GM18519 (cell line): ENCODE measurements around the gene MRPS26.
"Not testable (repeated sequence)": the region's sequence is repeated elsewhere in the genome, so short reads cannot be mapped to it uniquely, and the experiment has no call there.

Experiments
- ATAC-seq: cut with Tn5 transposase; IDR thresholded peaks from one replicate; pipeline ENCODE4 v1.9.1; 2021; ENCODE audit warnings: mild to moderate bottlenecking, moderate library complexity; ENCODE audit not compliant: unreplicated experiment, low FRiP score

Gene MRPS26

DNA sequence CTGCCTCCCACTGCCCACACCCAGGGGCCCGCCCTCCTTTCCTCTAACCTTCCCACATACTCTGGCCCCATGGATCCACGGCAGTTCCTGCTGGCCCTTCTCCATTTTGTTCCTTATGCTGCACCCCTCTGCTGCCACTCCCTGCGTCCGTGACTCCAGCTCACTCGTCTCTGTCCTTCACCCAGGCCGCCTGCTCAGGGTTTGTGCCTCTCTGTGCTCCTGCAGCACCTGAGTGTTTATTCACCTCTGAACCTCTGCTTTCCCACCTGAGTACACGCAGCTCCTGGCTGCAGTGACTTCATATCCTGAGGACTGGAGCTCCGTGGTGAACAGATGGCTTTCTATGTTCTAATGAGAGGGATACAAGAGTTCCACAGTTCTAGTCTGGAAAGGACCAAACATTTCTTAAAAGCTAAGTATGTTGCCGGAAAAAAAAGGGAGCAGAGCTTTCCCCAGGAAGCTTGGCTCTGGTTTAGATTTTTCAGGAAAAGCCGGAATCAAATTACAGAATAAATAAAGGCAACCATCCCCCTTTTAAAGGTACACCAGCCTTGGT lies 3.9 kb upstream of the MRPS26 start:
- ATAC-seq, result no peak

DNA sequence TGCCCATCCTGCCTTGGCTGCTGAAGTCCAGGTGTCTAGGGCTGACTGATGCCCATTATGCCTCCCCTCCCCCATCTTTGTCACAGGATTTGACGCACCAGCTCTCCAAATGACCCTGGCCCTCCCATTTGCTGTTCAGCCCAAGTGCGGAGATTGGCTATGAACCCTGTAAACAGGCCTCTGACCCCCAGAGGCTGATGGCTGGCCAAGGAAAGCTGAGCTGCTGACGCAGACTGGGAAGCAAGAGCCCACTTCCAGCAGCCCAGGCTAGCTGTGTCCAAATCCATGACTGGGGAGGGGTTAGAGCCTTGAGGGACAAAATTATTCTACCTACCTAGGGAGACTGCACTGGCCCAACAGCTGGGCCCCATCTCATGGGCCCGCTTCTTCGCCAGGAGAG lies 3.2 kb upstream of the MRPS26 start:
- ATAC-seq, result no peak

DNA sequence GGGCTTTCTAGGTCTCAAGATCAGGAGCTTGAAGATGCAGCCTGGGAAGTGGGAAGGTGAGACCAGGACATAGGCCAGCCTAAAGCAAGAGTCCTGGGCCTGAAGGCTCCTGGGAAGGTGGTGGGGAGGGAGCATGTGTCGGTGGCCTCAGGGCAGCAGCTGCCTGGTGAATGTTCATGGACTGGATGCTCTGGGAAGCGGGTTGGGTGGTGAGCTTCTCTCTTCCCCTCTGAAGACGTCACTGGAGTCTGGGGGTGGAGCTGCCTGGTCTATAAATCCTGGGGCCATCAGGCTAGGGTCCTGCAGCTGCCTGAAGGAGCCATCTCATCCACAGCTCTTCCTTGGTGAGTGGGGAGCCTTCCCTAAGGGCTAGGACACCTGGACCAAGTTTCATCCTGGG lies 2.5 kb upstream of the MRPS26 start, which contains the start of gene GNRH2:
GNRH2 (plus strand) TSS at position 301 of the 400 bp plus-strand sequence. CDS start 793 bp downstream, outside the sequence.
- no peak for ATAC-seq

DNA sequence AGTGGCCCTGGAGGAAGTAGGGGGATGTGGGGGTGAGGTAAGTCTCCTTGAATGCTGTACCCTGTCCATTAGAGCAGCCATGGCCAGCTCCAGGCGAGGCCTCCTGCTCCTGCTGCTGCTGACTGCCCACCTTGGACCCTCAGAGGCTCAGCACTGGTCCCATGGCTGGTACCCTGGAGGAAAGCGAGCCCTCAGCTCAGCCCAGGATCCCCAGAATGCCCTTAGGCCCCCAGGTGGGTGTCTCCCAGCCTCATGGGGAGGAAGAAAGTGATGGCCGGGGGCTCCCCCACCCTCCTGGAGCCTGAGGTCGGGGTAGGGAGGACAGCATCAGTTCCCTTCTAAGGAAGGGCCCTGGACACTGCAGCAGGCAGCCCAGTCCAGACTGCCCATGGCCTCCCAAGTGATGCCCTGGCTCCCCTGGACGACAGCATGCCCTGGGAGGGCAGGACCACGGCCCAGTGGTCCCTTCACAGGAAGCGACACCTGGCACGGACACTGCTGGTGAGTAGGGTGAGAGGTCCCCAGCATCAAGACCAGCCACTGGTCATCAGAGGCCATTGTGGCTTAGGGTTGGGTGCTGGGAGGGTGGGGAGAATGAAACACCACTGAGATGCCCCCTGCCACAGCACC lies 1.4 kb upstream of the MRPS26 start:
- no peak for ATAC-seq

DNA sequence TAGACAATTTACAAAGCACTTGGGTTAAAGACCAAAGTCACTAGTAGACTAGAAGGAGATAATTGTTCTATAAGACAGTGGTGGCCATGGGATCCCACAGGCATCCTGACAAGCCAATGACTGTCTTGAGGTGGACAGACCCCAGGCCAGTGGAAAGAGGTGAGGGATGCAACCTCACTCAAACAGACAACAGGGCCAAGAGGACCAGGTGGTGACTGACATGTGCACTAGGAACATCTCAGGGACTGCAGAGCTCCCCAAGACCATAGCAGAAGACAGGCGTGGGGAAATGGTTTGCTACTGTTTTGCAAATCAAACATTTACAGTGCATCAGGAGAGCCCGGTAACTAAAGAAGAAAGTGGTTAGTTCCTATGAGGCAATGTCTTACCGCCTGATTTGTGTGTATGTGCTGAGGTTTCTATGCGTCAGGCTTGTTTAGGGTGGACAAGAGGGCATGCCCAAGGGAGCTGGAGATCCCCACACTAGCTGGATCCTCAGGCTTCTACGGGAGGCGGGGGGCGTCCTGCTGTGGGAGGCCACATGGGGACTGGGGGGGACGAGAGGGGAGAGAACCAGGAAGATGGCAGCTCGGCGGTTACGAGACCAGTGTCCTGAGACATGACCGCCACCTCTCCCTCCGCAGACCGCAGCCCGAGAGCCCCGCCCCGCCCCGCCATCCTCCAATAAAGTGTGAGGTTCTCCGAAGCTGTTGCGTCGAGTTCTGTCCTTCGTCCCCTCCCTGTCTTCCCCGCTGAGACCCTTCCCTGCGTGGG lies 623 bp upstream of the MRPS26 start:
- peak; percentile 27 for ATAC-seq

DNA sequence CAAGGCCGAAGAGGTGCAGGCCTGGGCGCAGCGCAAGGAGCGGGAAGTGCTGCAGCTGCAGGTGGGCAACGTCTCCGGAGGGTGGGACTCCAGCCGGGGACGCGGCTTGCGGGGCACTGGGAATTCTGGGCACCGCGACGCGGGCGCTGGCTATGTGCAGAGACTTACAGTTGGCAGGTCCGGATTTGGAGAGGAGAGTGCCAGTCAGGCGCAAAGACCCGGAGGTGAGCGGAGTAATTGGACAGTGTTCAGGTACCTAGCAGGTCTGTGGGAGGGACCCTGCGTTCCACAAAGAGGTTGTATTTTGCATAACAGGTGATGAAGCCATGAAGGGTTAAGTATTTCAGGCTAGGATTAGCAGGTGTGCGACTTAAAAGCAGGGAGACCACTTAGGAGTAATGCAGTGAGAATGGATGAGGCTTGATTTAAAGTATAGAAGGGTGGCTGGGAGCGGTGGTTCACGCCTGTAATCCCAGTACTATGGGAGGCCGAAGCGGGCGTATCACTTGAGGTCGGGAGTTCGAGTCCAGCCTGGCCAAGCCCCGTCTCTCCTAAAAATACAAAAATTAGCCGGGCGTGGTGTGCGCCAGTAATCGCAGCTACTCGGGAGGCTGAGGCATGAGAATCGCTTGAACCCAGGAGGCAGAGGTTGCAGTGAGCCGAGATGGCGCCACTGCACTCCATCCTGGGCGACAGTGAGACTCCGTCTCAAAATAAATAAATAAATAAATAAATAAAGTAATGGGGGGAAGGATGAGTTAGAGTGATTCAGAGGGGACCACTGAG lies 1.0 kb downstream of the MRPS26 start:
- no peak for ATAC-seq

DNA sequence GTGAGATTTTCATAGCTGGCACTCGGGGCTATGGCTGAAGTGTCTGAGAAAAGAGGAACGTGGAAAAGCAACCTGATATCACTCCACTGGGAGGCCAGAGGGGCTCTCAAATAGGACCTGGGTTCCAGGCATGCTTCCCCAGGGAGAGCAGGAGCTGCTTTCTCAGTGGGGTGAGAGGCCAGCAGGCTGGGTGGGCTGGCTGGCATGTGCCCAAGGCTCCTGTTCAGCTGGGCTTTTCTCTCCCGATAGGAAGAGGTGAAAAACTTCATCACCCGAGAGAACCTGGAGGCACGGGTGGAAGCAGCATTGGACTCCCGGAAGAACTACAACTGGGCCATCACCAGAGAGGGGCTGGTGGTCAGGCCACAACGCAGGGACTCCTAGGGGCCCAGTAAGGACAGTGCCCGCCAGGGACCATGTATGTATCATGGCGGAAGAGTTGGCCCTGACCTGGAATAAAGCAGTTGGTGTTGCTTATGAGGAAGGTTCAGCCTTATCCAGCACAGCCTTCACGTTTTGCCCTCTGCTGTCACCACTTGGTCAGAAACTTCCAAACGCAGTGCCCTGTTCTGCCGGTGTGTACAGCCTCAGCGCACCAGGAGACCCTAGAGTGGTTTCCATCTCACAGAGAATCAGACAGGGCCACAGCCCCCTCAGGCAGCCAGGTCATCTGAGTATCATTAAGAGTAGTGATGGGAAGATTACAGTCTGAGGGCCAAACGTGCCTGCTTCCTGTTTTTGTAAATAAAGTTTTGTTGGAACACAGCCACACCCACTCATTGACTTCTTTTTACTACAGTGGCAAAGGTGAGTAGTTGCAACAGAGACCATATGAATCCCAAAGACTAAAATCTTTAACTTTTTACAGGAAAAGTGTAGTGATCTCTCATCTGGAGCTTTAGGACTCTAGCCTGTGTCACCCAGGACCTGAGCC lies 1.9 kb downstream of the MRPS26 start:
- ATAC-seq, result no peak

DNA sequence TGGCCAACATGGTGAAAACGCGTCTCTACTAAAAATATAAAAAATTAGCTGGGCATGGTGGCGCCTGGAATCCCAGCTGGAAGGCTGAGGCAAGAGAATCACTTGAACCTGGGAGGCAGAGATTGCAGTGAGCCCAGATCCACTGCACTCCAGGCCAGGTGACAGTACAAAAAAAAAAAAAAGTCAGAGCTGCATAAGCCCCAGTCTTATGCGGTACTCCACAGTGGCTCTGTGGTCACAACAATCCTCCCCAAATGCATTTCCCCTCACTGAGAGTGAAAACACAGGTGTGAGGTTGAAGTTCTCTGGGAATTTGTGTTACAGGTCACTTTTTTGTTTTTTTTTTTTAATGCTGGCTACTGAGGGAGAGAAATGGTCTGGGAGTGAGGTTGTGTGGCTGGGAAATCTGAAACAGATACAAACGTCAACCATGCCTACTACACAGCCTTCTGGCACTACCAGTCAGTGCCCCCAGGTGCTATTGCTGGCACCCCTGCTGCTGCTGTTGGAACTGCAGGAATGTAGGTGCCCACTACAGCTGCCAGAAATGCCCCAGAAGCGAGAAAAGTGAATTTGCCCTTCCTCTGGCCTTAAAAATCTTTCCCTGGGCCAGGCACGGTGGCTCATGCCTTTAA lies 5.7 kb downstream of the MRPS26 start:
- ATAC-seq, result no peak

DNA sequence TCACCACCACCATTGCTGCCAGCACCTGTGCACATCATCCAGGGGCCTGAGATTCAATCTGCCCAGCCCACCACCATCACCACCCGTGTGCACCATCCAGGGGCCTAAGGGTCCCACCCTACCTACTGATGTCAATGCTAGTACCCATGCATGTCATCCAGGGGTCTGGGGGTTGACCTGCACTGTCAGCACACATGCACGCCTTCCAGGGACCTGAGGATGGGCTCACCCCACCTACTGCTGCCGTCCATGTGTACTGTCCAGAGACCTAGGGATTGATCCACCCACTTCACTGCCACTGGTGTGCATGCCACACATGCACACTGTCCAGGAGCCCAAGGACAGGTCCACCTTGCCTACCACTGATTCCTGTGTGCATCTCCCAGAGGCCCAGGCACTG lies 13.6 kb downstream of the MRPS26 start:
- ATAC-seq, result no peak

DNA sequence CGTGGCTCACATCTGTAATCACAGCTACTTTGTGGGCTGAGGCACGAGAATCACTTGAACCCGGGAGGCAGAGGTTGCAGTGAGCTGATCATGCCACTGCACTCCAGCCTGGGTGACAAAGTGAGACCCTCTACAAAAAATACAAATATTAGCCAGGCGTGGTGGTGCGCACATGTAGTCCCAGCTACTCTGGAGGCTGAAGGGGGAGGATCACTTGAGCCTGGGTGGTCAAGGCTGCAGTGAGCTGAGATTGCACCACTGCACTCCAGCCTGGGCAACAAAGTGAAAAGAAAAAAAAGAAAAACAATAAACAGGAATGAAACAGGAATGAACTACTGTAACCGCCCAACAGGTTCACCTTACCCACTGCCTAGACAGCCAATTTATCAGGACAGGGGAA lies 18.3 kb downstream of the MRPS26 start:
- not testable (repeated sequence) for ATAC-seq

DNA sequence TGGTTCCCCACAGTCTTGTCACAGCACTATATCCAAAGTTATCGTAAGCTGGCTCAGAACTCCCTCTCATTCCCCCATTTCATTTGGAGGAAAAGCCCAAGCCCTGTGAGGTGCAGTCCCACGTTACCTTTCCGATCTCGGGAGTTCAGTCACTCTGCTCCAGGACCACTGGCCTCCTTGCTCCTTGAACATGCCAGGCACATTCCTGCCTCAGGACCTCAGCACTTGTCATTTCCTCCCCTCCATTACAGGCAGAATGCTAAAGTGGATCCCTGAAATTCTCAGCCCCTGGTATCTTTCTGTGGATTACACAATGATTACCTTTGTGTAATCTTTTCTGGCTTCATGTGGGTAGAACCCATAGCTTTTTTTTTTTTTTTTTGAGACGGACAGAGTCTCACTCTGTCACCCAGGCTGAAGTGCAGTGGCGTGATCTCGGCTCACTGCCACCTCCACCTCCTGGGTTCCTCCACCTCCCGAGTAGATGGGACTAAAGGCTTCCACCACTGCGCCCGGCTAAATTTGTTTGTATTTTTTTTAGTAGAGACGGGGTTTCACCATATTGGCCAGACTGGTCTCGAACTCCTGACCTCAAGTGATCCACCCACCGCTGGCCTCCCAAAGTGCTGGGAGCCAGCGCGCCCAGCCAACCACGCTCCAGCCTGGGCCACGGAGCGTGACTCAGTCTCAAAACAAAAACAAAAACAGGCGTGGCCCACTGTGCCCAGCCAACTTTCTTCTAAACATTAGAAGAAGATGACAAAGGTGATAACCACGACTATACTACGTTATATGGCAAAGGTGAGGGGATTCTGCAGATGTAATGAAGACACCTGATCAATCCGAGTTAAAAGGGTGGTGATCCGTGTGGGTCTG lies 21.5 kb downstream of the MRPS26 start:
- ATAC-seq, result no peak

DNA sequence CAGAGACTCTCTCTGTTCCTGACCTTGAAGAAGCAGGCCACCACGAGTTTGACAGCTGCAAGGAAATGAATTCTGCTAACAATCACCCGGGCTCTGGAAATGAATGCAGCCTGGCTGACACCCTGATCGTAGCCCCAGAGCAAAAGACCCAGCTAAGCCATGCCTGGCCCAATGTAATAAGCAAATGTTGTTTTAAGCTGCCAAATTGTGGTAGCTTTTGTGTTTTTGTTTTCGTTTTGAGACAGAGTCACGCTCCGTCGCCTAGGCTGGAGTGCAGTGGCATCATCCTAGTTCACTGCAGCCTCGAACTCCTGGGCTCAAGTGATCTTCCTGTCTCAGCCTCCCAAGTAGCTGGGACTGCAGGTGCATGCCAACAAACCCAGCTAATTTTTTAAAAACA lies 22.2 kb downstream of the MRPS26 start:
- ATAC-seq, result no peak

DNA sequence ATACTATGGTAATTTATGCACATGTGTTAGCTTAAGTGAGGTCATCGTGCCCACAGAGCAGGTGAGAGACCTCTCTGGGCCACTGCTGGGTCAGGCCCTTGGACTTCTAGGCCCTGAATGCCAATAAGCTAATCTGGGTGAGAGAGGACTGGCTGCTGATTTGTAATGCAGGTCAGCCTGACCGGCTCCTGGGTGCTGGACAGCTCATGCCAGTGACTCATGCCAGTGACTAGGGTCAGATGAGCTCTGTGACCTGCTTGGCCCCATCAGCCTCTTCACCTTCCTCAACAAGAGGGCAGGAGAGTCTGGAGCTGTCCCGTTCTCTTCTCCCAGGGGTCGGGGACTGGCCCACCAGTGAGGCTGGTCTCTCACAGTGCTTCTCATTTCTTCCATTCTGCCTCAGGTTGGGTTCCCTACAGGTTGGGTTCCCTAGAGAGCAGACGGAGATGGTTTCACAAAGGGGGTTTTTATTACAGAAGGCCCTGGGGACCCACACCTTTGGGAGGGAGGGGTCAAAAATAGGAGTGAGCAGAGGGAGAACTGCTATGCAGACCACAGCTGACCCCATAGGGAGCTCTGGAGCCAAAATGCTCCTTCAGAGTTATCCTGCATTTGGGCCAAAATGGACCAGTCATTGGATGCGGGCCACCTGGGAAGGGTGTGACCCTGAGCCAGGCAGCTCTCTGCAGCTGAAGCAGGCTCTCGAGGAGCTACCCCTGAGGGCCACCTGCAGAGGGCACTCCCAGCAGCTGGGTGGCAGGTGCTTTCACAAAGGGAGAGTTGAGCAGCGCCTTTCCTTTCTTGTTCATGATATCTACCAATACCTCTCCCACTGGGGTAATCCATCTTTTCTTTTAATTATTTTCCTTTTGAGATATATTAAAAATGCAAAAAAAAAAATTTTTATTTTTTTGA lies 23.4 kb downstream of the MRPS26 start:
- ATAC-seq, result no peak

DNA sequence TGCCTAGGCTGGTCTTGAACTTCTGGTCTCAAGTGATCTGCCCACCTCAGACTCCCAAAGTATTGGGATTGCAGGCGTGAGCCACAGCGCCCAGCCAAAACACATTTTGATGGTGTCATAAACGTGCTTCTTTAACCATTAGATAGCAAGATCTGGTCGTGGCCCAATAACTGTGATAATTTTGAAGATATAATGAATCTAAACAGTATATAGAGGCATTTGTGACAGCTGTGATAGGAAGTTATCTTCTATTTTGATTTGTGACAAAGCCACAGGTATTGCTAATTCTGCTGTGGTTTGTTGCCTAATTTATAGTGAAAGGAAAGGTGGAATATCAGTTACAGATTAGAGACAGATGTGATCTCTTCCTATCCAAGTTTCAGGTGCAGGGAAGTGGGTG lies 24.9 kb downstream of the MRPS26 start:
- no peak for ATAC-seq

DNA sequence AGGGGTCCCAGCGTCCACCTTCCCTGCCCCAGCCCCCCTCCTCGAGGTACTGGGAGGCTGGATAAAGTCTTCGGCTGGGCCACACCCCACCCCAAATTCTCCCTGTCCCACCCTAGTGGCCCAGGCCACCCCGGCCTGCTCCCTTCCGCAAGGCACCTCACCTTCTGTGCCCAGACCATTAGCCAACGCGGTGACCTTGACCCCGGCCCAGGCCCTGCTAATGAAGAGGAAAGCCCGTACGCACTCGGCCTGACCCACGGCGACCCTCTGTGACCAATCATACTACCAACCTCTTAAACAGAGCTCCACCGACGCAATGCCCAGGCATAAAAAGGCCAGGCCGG lies 25.4 kb downstream of the MRPS26 start:
- no peak for ATAC-seq

DNA sequence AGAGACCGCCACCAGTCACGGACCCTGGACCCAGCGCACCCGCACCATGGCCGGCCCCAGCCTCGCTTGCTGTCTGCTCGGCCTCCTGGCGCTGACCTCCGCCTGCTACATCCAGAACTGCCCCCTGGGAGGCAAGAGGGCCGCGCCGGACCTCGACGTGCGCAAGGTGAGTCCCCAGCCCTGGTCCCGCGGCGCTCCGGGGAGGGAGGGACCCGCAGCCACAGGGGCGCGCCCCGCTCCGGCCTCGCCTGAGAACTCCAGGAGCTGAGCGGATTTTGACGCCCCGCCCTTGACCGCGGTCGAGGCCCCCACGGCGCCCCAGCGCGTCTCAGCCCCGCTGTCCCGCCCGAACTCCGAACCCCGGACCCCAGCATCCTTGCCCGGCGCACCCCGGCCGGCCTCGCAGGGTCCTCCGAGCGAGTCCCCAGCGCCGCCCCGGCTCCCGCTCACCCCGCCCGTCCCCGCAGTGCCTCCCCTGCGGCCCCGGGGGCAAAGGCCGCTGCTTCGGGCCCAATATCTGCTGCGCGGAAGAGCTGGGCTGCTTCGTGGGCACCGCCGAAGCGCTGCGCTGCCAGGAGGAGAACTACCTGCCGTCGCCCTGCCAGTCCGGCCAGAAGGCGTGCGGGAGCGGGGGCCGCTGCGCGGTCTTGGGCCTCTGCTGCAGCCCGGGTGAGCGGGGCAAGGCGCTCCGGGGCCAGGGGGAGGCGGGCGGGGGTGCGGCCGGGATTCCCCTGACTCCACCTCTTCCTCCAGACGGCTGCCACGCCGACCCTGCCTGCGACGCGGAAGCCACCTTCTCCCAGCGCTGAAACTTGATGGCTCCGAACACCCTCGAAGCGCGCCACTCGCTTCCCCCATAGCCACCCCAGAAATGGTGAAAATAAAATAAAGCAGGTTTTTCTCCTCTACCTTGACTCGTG lies 26.0 kb downstream of the MRPS26 start, which contains the start of gene OXT:
OXT (plus strand) TSS at position 11 of the 920 bp plus-strand sequence; CDS start at position 47, 36 bp downstream.
- no peak for ATAC-seq
